ENCODE measurements around the gene TCF4. TPM values are rescaled to one million over a fixed set of nuclear protein-coding genes. Genes with fewer than 3 reads are reported as not detected.

TCF4 gene
- total RNA-seq, 2 donors from 2014 or later = 0.79 to 1.3 TPM

- no peak for ATAC-seq (replicated peaks)
- Mint-ChIP-seq H3K9me3 (no peaks in the 10 kb centered on the region), H3K4me1 (no peaks in the 10 kb centered on the region), H3K36me3 (ENCODE audit: low read depth) (no peaks in the 10 kb centered on the region), H3K27me3 (no peaks in the 10 kb centered on the region), H3K4me3 (no peak overlapping the region), H3K27ac (no peak overlapping the region)
Observed at GRCh38 chr18:55310044-55310676, 277.8 kb downstream of the TCF4 start.

- H3K27ac Mint-ChIP-seq = no peak overlapping the region
- H3K36me3 Mint-ChIP-seq (ENCODE audit: low read depth) = no peaks in the 10 kb centered on the region
- no peaks in the 10 kb centered on the region for H3K9me3 Mint-ChIP-seq
- H3K4me3 Mint-ChIP-seq = no peak overlapping the region
- H3K27me3 Mint-ChIP-seq = no peaks in the 10 kb centered on the region
- H3K4me1 Mint-ChIP-seq = no peaks in the 10 kb centered on the region
- ATAC-seq (replicated peaks) = no peak
Observed at GRCh38 chr18:55309249-55309648, 278.7 kb downstream of the TCF4 start.

DNA sequence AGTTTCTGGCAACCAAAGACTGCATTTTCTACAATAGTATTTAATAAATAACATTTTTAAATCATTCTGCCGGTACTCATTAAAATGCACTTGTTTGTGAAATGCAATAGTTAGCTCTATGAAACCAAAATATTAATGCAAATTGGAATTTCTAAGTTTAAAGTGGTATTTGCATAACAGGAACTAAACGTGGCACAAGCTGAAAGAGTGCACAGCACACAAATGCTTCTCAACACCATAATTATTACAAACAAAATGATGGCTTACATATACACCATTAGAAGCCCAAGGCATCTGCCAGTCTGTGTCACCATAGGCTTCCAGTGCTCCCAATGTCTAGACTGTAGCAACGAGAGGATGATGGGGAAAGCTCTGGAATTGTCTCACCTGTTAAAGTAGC, 280.5 kb downstream of the TCF4 start:
- no peak for ATAC-seq (replicated peaks)
- H3K9me3 Mint-ChIP-seq = no peaks in the 10 kb centered on the region
- H3K4me1 Mint-ChIP-seq = no peaks in the 10 kb centered on the region
- no peak overlapping the region for H3K4me3 Mint-ChIP-seq
- no peaks in the 10 kb centered on the region for H3K36me3 Mint-ChIP-seq (ENCODE audit: low read depth)
- H3K27me3 Mint-ChIP-seq = no peaks in the 10 kb centered on the region
- H3K27ac Mint-ChIP-seq = no peak overlapping the region

- no peak overlapping the region for H3K27ac Mint-ChIP-seq
- no peaks in the 10 kb centered on the region for H3K9me3 Mint-ChIP-seq
- H3K27me3 Mint-ChIP-seq = no peaks in the 10 kb centered on the region
- H3K4me3 Mint-ChIP-seq = no peak overlapping the region
- ATAC-seq (replicated peaks) = no peak
- no peaks in the 10 kb centered on the region for H3K4me1 Mint-ChIP-seq
- H3K36me3 Mint-ChIP-seq (ENCODE audit: low read depth) = no peaks in the 10 kb centered on the region
Observed at GRCh38 chr18:55306359-55307024, 281.5 kb downstream of the TCF4 start.

DNA sequence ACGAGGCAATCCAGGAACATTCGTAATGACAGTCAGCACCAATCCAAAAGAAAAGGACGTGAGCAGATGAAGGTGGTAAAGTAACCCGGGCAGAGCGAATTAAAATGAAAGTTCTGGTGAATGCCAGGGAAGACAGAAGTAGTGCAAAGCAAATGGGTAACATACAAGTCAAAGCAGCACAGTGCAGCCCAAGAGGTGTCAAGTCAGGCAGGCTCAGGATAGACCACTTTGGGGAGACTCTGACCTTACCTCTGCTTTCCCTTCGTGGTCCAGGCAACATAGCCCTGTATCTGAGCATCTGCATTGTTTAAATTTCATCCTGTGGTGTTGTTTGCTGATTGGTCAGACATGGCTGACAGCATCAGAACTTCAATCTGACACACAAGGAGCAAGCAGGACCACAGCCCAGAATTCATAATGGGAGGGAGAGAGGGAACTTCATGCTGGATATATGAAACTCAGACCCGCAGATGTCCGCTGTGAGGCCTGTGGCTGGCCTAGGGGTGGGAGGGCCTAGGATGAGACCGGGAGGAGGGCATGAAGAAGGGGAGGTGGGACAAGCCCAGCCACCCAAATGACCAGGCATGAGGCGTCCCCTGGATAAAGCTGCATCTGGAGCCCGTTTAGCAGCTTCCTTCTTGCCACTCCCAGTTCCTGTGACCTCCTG, 285.7 kb downstream of the TCF4 start:
- H3K36me3 Mint-ChIP-seq (ENCODE audit: low read depth) = no peaks in the 10 kb centered on the region
- H3K4me3 Mint-ChIP-seq = no peak overlapping the region
- no peaks in the 10 kb centered on the region for H3K9me3 Mint-ChIP-seq
- no peak for ATAC-seq (replicated peaks)
- no peaks in the 10 kb centered on the region for H3K27me3 Mint-ChIP-seq
- no peaks in the 10 kb centered on the region for H3K4me1 Mint-ChIP-seq
- no peak overlapping the region for H3K27ac Mint-ChIP-seq

- no peak for ATAC-seq (replicated peaks)
- Mint-ChIP-seq H3K4me1 (no peaks in the 10 kb centered on the region), H3K4me3 (no peak overlapping the region), H3K36me3 (ENCODE audit: low read depth) (no peaks in the 10 kb centered on the region), H3K9me3 (no peaks in the 10 kb centered on the region), H3K27me3 (no peaks in the 10 kb centered on the region), H3K27ac (no peak overlapping the region)
Observed at GRCh38 chr18:55301824-55302166, 286.2 kb downstream of the TCF4 start.

DNA sequence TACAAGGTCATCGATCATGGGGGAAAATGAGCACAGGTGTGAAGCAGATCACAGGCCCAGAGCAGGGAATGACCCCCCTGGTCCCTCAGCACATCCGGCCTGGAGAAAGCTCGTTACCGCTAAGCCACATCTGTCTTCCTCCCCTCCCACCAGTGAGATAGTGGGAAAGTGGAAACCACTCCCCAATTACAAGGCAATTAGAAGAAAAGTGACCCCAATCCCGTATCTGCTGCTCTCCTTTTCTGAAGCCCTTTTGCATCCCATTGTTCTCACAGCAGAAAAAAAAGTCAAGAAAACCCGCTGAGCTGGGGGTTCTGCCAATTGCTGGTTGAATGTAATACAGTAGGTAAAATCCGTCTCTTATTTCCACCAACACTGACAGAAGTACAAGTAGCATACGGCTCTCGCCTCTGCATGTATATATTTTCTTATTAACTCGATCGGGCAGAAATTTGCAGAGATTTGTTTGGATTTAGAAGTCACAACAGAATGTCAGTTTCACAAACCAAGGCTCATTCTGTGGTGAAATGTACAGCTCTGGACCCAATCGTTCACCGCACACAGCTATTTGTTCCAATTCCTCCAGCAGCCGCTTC, 287.0 kb downstream of the TCF4 start:
- H3K9me3 Mint-ChIP-seq = no peaks in the 10 kb centered on the region
- no peaks in the 10 kb centered on the region for H3K27me3 Mint-ChIP-seq
- H3K4me1 Mint-ChIP-seq = no peaks in the 10 kb centered on the region
- H3K4me3 Mint-ChIP-seq = no peak overlapping the region
- ATAC-seq (replicated peaks) = no peak
- no peak overlapping the region for H3K27ac Mint-ChIP-seq
- H3K36me3 Mint-ChIP-seq (ENCODE audit: low read depth) = no peaks in the 10 kb centered on the region

GRCh38 chr18:55300421-55300935, 287.5 kb downstream of the TCF4 start:
- H3K4me3 Mint-ChIP-seq = no peak overlapping the region
- H3K36me3 Mint-ChIP-seq (ENCODE audit: low read depth) = no peaks in the 10 kb centered on the region
- H3K27me3 Mint-ChIP-seq = no peaks in the 10 kb centered on the region
- H3K27ac Mint-ChIP-seq = no peak overlapping the region
- ATAC-seq (replicated peaks) = no peak
- H3K4me1 Mint-ChIP-seq = no peaks in the 10 kb centered on the region
- no peaks in the 10 kb centered on the region for H3K9me3 Mint-ChIP-seq

DNA sequence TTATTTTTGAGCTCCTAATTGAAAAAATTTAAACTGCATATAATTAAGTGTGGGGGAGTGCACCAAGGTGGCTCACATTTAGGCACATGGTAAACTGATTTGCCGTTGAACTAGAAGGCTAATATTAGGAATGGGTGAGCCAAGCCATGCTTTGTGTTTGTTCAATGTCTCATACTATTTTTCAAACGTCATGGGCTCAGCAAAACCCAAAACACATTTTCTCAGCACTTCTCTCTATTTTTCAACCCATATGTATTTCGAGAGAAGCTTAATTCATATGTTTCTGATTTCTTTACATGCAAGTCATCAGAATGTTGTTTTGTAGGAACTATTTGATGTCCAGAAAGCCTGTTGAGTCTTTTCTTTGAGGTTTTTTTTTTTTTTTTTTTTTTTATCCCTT, 291.2 kb downstream of the TCF4 start:
- Mint-ChIP-seq H3K9me3 (no peaks in the 10 kb centered on the region), H3K4me1 (no peaks in the 10 kb centered on the region), H3K36me3 (ENCODE audit: low read depth) (no peaks in the 10 kb centered on the region), H3K4me3 (no peak overlapping the region), H3K27me3 (no peaks in the 10 kb centered on the region), H3K27ac (no peak overlapping the region)
- no peak for ATAC-seq (replicated peaks)

GRCh38 chr18:55296115-55296514, 291.9 kb downstream of the TCF4 start:
- Mint-ChIP-seq H3K36me3 (ENCODE audit: low read depth) (no peaks in the 10 kb centered on the region), H3K4me3 (no peak overlapping the region), H3K27ac (no peak overlapping the region), H3K27me3 (no peaks in the 10 kb centered on the region), H3K4me1 (no peaks in the 10 kb centered on the region), H3K9me3 (no peaks in the 10 kb centered on the region)
- no peak for ATAC-seq (replicated peaks)

GRCh38 chr18:55290898-55291297, 297.1 kb downstream of the TCF4 start:
- Mint-ChIP-seq H3K9me3 (no peaks in the 10 kb centered on the region), H3K4me3 (no peak overlapping the region), H3K4me1 (no peaks in the 10 kb centered on the region), H3K27ac (no peak overlapping the region), H3K36me3 (ENCODE audit: low read depth) (no peaks in the 10 kb centered on the region), H3K27me3 (no peaks in the 10 kb centered on the region)
- ATAC-seq (replicated peaks) = no peak

- no peak overlapping the region for H3K4me3 Mint-ChIP-seq
- no peaks in the 10 kb centered on the region for H3K36me3 Mint-ChIP-seq (ENCODE audit: low read depth)
- H3K4me1 Mint-ChIP-seq = no peaks in the 10 kb centered on the region
- H3K27me3 Mint-ChIP-seq = no peaks in the 10 kb centered on the region
- ATAC-seq (replicated peaks) = no peak
- no peaks in the 10 kb centered on the region for H3K9me3 Mint-ChIP-seq
- H3K27ac Mint-ChIP-seq = no peak overlapping the region
Observed at GRCh38 chr18:55289775-55290174, 298.2 kb downstream of the TCF4 start.

DNA sequence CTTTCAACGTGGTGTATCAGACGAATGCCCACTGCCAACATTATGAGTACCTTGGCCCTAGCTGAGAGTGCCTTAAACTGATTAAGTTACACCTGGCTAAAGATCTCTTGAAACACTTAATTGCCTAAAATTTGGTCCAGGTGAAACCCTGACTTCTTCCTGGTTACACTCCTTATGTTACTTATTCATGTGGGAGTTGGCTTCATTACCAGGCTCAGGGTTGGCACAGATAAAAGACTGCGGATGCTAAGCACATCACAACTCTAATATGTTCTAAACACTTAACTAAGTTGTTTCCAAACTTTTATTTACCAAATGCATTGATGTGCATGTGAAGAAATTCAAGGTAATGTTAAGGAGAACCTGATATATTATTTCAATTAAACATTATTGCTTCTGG, 298.9 kb downstream of the TCF4 start:
- H3K4me3 Mint-ChIP-seq = no peak overlapping the region
- H3K9me3 Mint-ChIP-seq = no peaks in the 10 kb centered on the region
- H3K27me3 Mint-ChIP-seq = no peaks in the 10 kb centered on the region
- no peak overlapping the region for H3K27ac Mint-ChIP-seq
- no peaks in the 10 kb centered on the region for H3K36me3 Mint-ChIP-seq (ENCODE audit: low read depth)
- ATAC-seq (replicated peaks) = no peak
- no peaks in the 10 kb centered on the region for H3K4me1 Mint-ChIP-seq

DNA sequence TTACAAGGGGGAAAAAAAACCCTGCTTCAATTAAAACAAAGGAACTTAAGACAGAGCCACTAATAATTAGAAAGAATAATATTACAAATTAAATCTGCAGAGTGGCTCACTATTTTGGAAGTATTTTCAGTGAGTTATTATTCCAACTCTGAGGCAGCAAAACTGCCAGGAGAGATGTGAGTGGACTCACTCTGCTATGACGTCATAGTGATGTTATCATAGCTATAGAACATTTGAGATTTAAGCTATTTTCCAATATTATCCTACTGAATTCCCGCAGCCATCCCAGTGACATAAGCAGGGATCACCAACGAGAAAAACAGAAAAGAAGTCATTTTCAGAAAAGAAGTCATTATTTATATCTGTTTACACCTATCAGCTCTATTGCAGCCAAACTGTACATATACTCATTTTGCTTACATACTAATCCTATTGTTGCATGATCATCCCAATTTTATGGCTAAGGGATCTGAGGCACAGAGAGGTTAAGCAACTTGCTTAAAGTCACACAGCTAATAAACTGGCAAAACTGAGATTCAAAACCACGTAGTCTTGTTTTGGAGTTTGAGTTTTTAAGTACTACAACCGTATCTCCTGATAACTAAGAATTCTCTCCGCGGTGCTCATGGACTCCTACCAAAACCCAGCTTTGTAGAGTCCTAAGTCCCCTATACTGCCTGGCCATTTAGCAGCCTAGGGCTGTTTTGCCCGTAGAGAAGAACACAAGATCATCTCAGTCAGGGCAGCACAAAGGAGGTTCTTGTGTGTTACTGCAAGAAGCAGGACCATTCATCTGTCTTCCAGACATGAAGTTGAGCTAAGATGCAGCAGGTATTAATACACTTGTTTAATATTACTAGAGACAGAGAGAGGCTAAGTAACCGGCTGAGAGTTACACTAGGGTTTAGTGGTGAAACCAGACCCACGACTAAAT, 299.8 kb downstream of the TCF4 start:
- Mint-ChIP-seq H3K9me3 (no peaks in the 10 kb centered on the region), H3K27me3 (no peaks in the 10 kb centered on the region), H3K27ac (no peak overlapping the region), H3K36me3 (ENCODE audit: low read depth) (no peaks in the 10 kb centered on the region), H3K4me3 (no peak overlapping the region), H3K4me1 (no peaks in the 10 kb centered on the region)
- no peak for ATAC-seq (replicated peaks)

Measured in activated T-helper 17 cell treated with anti-CD3 and anti-CD28 coated beads, Interleukin-2, amount 50 U/mL, for 72 hours (primary cell).